ENCODE measurements around the gene GABRB2.

DNA sequence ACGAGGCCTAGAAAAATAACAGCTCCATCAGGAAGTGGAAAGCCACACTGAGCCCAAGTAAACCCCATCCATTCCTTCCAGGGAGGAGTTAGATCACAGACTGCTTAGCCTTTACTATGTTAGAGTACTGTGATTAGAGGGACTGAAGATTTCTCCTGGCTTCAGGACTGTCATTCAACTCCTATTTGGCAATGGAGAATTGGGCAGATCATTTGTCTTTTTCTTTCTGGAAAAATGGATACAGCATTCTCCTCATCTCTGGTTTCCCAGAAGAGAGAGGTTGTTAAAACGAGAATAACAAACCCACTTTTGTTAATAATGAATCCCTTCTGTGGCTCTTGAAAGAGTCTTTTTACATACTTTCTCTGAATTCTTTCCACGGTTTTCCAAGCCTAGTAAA, 150.4 kb downstream of the GABRB2 start:
- TF ChIP-seq, protein P1, sequence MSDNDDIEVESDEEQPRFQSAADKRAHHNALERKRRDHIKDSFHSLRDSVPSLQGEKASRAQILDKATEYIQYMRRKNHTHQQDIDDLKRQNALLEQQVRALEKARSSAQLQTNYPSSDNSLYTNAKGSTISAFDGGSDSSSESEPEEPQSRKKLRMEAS (IDR thresholded peaks at IDR 0.05): no peak
- TF ChIP-seq, protein P2, sequence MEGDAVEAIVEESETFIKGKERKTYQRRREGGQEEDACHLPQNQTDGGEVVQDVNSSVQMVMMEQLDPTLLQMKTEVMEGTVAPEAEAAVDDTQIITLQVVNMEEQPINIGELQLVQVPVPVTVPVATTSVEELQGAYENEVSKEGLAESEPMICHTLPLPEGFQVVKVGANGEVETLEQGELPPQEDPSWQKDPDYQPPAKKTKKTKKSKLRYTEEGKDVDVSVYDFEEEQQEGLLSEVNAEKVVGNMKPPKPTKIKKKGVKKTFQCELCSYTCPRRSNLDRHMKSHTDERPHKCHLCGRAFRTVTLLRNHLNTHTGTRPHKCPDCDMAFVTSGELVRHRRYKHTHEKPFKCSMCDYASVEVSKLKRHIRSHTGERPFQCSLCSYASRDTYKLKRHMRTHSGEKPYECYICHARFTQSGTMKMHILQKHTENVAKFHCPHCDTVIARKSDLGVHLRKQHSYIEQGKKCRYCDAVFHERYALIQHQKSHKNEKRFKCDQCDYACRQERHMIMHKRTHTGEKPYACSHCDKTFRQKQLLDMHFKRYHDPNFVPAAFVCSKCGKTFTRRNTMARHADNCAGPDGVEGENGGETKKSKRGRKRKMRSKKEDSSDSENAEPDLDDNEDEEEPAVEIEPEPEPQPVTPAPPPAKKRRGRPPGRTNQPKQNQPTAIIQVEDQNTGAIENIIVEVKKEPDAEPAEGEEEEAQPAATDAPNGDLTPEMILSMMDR (IDR thresholded peaks at IDR 0.05; ENCODE audit: low read depth, low read length, missing input control): no peak
- TF ChIP-seq RAD21 (IDR thresholded peaks at IDR 0.05): no peak
- TF ChIP-seq JUND (IDR thresholded peaks at IDR 0.05): no peak
- no peak for TF ChIP-seq HNF4A (conservative IDR thresholded peaks at IDR 0.05)
- TF ChIP-seq, protein P3, sequence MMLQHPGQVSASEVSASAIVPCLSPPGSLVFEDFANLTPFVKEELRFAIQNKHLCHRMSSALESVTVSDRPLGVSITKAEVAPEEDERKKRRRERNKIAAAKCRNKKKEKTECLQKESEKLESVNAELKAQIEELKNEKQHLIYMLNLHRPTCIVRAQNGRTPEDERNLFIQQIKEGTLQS (IDR thresholded peaks at IDR 0.05): no peak
- no peak for TF ChIP-seq FOXA1 (IDR thresholded peaks at IDR 0.05)
- no peak for TF ChIP-seq YY1 (IDR thresholded peaks at IDR 0.05)
- no peak for TF ChIP-seq RXRA (IDR thresholded peaks at IDR 0.05)
- no peak for TF ChIP-seq GABPA (IDR thresholded peaks at IDR 0.05 in 1 of 2, conservative IDR thresholded peaks at IDR 0.05 in 1 of 2)
- TF ChIP-seq EGR1 (IDR thresholded peaks at IDR 0.05; ENCODE audit: low read depth in 2 of 2): no peak
- TF ChIP-seq SP1 (IDR thresholded peaks at IDR 0.05): no peak
- no peak for TF ChIP-seq TAF1 (conservative IDR thresholded peaks at IDR 0.05)

Measured in liver (tissue), 3 donors.